Esophagus squamous epithelium (tissue), 5 donors: ENCODE data around the gene PTH2. TPM values are rescaled to one million over a fixed set of nuclear protein-coding genes. Genes with fewer than 3 reads are reported as not detected.

Source experiments
- DNase-seq: peaks from one replicate; lab custom pipeline; 2025; lab: John Stamatoyannopoulos, UW
- H3K27ac ChIP-seq, 4 donors: fragments of 200-600 bp; sonication (generic); one replicate each; pipeline ENCODE4 v1.5.1; 2016 to 2019; ENCODE audit warnings: mild to moderate bottlenecking in 1 of 4
- H3K27me3 ChIP-seq, 4 donors: fragments of 200-600 bp; sonication (generic); 1 replicate in 3 of 4; 2 replicates in 1 of 4; pipeline versions ENCODE4 v1.5.1 to v1.6.0; 2017 to 2021; ENCODE audit warnings: antibody characterized with exemption in 1 of 4
- H3K36me3 ChIP-seq, 3 donors: fragments of 200-600 bp; sonication (generic); one replicate each; pipeline ENCODE4 v1.5.1; 2016 to 2019
- H3K4me1 ChIP-seq, 3 donors: fragments of 200-600 bp; sonication (generic); one replicate each; pipeline ENCODE4 v1.5.1; 2017 to 2019
- H3K4me3 ChIP-seq, 4 donors: fragments of 200-600 bp; sonication (generic); 1 replicate in 3 of 4; 2 replicates in 1 of 4; pipeline ENCODE4 v1.5.1; 2016 to 2019; ENCODE audit warnings: mild to moderate bottlenecking in 2 of 4, moderate library complexity in 1 of 4
- H3K9me3 ChIP-seq, 3 donors: fragments of 200-600 bp; sonication (generic); one replicate each; pipeline ENCODE4 v1.5.1; 2016 to 2019
- POLR2A ChIP-seq, 4 donors: fragments of 450-650 bp; IDR thresholded peaks; one replicate each; pipeline ENCODE4 v1.6.1; 2017; ENCODE audit warnings: antibody characterized with exemption in 4 of 4, mild to moderate bottlenecking in 4 of 4, moderate library complexity in 3 of 4
- WGBS, 2 donors: methylation state at CpG; one replicate each; pipeline ENCODE4 v1.1.5; 2018; 5-methylcytosine and 5-hydroxymethylcytosine counted together
- intact Hi-C: fragments of 100-400 bp; cut with DNase I; formaldehyde crosslinking; loops from one replicate; pipeline ENCODE4 v1.15.0; 2022
- total RNA-seq, 4 donors: library from RNA; depleted of rRNA; stranded (reverse); fragments of >200 nt; gene quantifications; one replicate each; pipeline ENCODE4 v1.1.0, GENCODE V29; 2016
- TF ChIP-seq, protein P1 (sequence below), 6 experiments: fragments of 450-650 bp in 4 of 6; fragments of 200-600 bp in 2 of 6; sonication (generic) in 2 of 6; IDR thresholded peaks; one replicate each; pipeline ENCODE4 v1.5.1; 2016 to 2019; ENCODE audit warnings: antibody characterized with exemption in 6 of 6, mild to moderate bottlenecking in 4 of 6, moderate library complexity in 4 of 6
- donor health status: DM: yes; HTN: yes; CAD: no.

The PTH2 gene
- total RNA-seq, 4 donors from 2014 or later: not detected

GRCh38 chr19:49413348-49413747 is 9.9 kb downstream of the PTH2 start:
- peaks cover 0 to 36% (median 0%) of the 10 kb centered on the region in 4 donors for H3K27me3 ChIP-seq
- TF ChIP-seq POLR2A (IDR thresholded peaks at IDR 0.05): no peak
- TF ChIP-seq, protein P1, sequence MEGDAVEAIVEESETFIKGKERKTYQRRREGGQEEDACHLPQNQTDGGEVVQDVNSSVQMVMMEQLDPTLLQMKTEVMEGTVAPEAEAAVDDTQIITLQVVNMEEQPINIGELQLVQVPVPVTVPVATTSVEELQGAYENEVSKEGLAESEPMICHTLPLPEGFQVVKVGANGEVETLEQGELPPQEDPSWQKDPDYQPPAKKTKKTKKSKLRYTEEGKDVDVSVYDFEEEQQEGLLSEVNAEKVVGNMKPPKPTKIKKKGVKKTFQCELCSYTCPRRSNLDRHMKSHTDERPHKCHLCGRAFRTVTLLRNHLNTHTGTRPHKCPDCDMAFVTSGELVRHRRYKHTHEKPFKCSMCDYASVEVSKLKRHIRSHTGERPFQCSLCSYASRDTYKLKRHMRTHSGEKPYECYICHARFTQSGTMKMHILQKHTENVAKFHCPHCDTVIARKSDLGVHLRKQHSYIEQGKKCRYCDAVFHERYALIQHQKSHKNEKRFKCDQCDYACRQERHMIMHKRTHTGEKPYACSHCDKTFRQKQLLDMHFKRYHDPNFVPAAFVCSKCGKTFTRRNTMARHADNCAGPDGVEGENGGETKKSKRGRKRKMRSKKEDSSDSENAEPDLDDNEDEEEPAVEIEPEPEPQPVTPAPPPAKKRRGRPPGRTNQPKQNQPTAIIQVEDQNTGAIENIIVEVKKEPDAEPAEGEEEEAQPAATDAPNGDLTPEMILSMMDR (IDR thresholded peaks at IDR 0.05): no peak
- H3K9me3 ChIP-seq: no peaks in the 10 kb centered on the region
- intact Hi-C loops: no loop called here
- H3K4me3 ChIP-seq: no peak overlapping the region
- H3K4me1 ChIP-seq: no peaks in the 10 kb centered on the region
- DNase-seq: no peak
- WGBS, 2 donors: 87 to 90% methylated on average over 2 to 6 of the region's 9 CpGs
- no peak overlapping the region for H3K27ac ChIP-seq
- H3K36me3 ChIP-seq: no peaks in the 10 kb centered on the region

GRCh38 chr19:49411681-49412326 is 11.4 kb downstream of the PTH2 start:
- Histone ChIP-seq H3K27me3 (peaks cover 0 to 21% (median 0%) of the 10 kb centered on the region in 4 donors), H3K36me3 (no peaks in the 10 kb centered on the region), H3K9me3 (no peaks in the 10 kb centered on the region), H3K4me3 (no peak overlapping the region), H3K27ac (no peak overlapping the region), H3K4me1 (no peaks in the 10 kb centered on the region)
- intact Hi-C loops: no loop called here
- no peak for DNase-seq
- 63 to 74% methylated on average over 2 to 3 of the region's 3 CpGs for WGBS, 2 donors
- TF ChIP-seq, protein P1 (IDR thresholded peaks at IDR 0.05): no peak
- no peak for TF ChIP-seq POLR2A (IDR thresholded peaks at IDR 0.05)

- intact Hi-C loops: no loop called here
- no peak for DNase-seq
- Histone ChIP-seq H3K36me3 (no peaks in the 10 kb centered on the region), H3K27me3 (no peaks in the 10 kb centered on the region), H3K9me3 (no peaks in the 10 kb centered on the region), H3K4me3 (no peak overlapping the region), H3K27ac (no peak overlapping the region), H3K4me1 (no peaks in the 10 kb centered on the region)
- TF ChIP-seq, protein P1 (IDR thresholded peaks at IDR 0.05): no peak
- no peak for TF ChIP-seq POLR2A (IDR thresholded peaks at IDR 0.05)
- WGBS, 2 donors: 63 to 76% methylated on average over 5 of the region's 5 CpGs
Measured at GRCh38 chr19:49409441-49410029, 13.7 kb downstream of the PTH2 start.

- intact Hi-C loops: no loop called here
- H3K4me3 ChIP-seq: no peak overlapping the region
- H3K27me3 ChIP-seq: no peaks in the 10 kb centered on the region
- DNase-seq: no peak
- no peaks in the 10 kb centered on the region for H3K9me3 ChIP-seq
- no peak overlapping the region for H3K27ac ChIP-seq
- H3K36me3 ChIP-seq: no peaks in the 10 kb centered on the region
- 61 to 72% methylated on average over 6 to 8 of the region's 8 CpGs for WGBS, 2 donors
- no peak for TF ChIP-seq POLR2A (IDR thresholded peaks at IDR 0.05)
- TF ChIP-seq, protein P1 (IDR thresholded peaks at IDR 0.05): no peak
- H3K4me1 ChIP-seq: no peaks in the 10 kb centered on the region
Measured at GRCh38 chr19:49408816-49409440, 14.3 kb downstream of the PTH2 start.

GRCh38 chr19:49407482-49408015 is 15.7 kb downstream of the PTH2 start:
- H3K4me1 ChIP-seq: no peaks in the 10 kb centered on the region
- H3K27me3 ChIP-seq: no peaks in the 10 kb centered on the region
- WGBS, 2 donors: 85 to 87% methylated on average over 15 to 16 of the region's 16 CpGs
- no peaks in the 10 kb centered on the region for H3K9me3 ChIP-seq
- H3K36me3 ChIP-seq: no peaks in the 10 kb centered on the region
- TF ChIP-seq, protein P1 (IDR thresholded peaks at IDR 0.05): no peak
- no peak overlapping the region for H3K4me3 ChIP-seq
- no peak overlapping the region for H3K27ac ChIP-seq
- intact Hi-C loops: no loop called here
- DNase-seq: no peak
